Jurkat, Clone E6-1 (cell line): Measurements from ENCODE around the gene ACIN1.

Source experiments
- DNase-seq: peaks from one replicate; pipeline ENCODE4 v3.0.0-alpha.2; 2011; ENCODE audit warnings: low read depth, low spot score
- H3K4me3 ChIP-seq: 2 replicates; pipeline ENCODE4 v1.5.1; 2011; ENCODE audit warnings: mild to moderate bottlenecking, low read length, control low read depth, moderate library complexity

The ACIN1 gene

GRCh38 chr14:23066368-23066767 is 28.6 kb downstream of the ACIN1 start:
- DNase-seq: no peak
- no peak overlapping the region for H3K4me3 ChIP-seq

GRCh38 chr14:23063601-23064000 is 31.3 kb downstream of the ACIN1 start:
- no peak overlapping the region for H3K4me3 ChIP-seq
- DNase-seq: no peak

- no peak for DNase-seq
- H3K4me3 ChIP-seq: no peak overlapping the region
These were observed 32.9 kb downstream of the ACIN1 start for GRCh38 chr14:23062002-23062401.

- no peak for DNase-seq
- no peak overlapping the region for H3K4me3 ChIP-seq
These were observed 34.2 kb downstream of the ACIN1 start for GRCh38 chr14:23060536-23061260.

GRCh38 chr14:23058654-23059504 is 36.1 kb downstream of the ACIN1 start:
- no peak overlapping the region for H3K4me3 ChIP-seq
- no peak for DNase-seq

GRCh38 chr14:23057757-23058653 is 36.9 kb downstream of the ACIN1 start:
- H3K4me3 ChIP-seq: peak overlapping the region; percentile 58
- peak; percentile 76 for DNase-seq

- peak; percentile 49 for DNase-seq
- H3K4me3 ChIP-seq: peak within 1 kb of the TSS; percentile 58
These were observed 37.8 kb downstream of the ACIN1 start, which contains the start of gene CDH24 for GRCh38 chr14:23056956-23057756. Gene CDH24, minus strand, starts transcription at chr14:23057520. Its CDS starts 1,787 bp downstream, at chr14:23055733.

GRCh38 chr14:23056145-23056955 is 38.6 kb downstream of the ACIN1 start:
- peak overlapping the region; percentile 58 for H3K4me3 ChIP-seq
- DNase-seq: peak; percentile 46

- no peak for DNase-seq
- no peak overlapping the region for H3K4me3 ChIP-seq
These were observed 39.3 kb downstream of the ACIN1 start for GRCh38 chr14:23055621-23056144.

- DNase-seq: no peak
- no peak overlapping the region for H3K4me3 ChIP-seq
These were observed 39.8 kb downstream of the ACIN1 start for GRCh38 chr14:23055147-23055550.

- DNase-seq: no peak
- H3K4me3 ChIP-seq: no peak overlapping the region
These were observed 40.7 kb downstream of the ACIN1 start for GRCh38 chr14:23054000-23054811.

GRCh38 chr14:23053426-23053825 is 41.5 kb downstream of the ACIN1 start:
- DNase-seq: no peak
- H3K4me3 ChIP-seq: no peak overlapping the region

- DNase-seq: no peak
- H3K4me3 ChIP-seq: no peak overlapping the region
These were observed 42.3 kb downstream of the ACIN1 start for GRCh38 chr14:23052671-23053070.

- H3K4me3 ChIP-seq: no peak overlapping the region
- DNase-seq: no peak
These were observed 42.7 kb downstream of the ACIN1 start for GRCh38 chr14:23052182-23052623.

GRCh38 chr14:23051141-23052057 is 43.5 kb downstream of the ACIN1 start:
- no peak overlapping the region for H3K4me3 ChIP-seq

GRCh38 chr14:23049011-23049410 is 45.9 kb downstream of the ACIN1 start:
- H3K4me3 ChIP-seq: no peak overlapping the region
- no peak for DNase-seq

More at GRCh38 chr14:23051141-23052057, 43.5 kb downstream of the ACIN1 start:
- DNase-seq: no peak
